ENCODE measurements around the gene PLK3.

The PLK3 gene

GRCh38 chr1:44776730-44777068 lies 23.5 kb upstream of the PLK3 start:
- TF ChIP-seq POLR2AphosphoS5 (IDR thresholded peaks at IDR 0.05; ENCODE audit: low read depth) (peak; percentile 48; the same call in 1 of the 2 replicates), SPI1 (IDR thresholded peaks at IDR 0.05; ENCODE audit: borderline replicate concordance, low read depth) (no peak), REST (IDR thresholded peaks at IDR 0.05; ENCODE audit: insufficient replicate concordance, low read depth) (no peak), GABPA (IDR thresholded peaks at IDR 0.05; ENCODE audit: low read depth) (no peak), CTCF (IDR thresholded peaks at IDR 0.05; ENCODE audit: insufficient read depth, low read length) (no peak)
- DNase-seq (ENCODE audit: low read depth in 1 of 2, low spot score in 1 of 2), result no peak
- H3K27ac ChIP-seq (replicated peaks), result peak overlapping the region; percentile 93
- H3K4me3 ChIP-seq (replicated peaks; ENCODE audit: insufficient read depth, low read length), result peak overlapping the region; percentile 86
- no peaks in the 10 kb centered on the region for H3K27me3 ChIP-seq (ENCODE audit: insufficient read depth, poor library complexity, severe bottlenecking)

- Histone ChIP-seq H3K27ac (replicated peaks) (peak overlapping the region; percentile 93), H3K27me3 (ENCODE audit: insufficient read depth, poor library complexity, severe bottlenecking) (no peaks in the 10 kb centered on the region), H3K4me3 (replicated peaks; ENCODE audit: insufficient read depth, low read length) (peak overlapping the region; percentile 86)
- DNase-seq (ENCODE audit: low read depth in 1 of 2, low spot score in 1 of 2), result peak in 1 of 2 experiments; percentile 49
- TF ChIP-seq GABPA (IDR thresholded peaks at IDR 0.05; ENCODE audit: low read depth) (no peak), CTCF (IDR thresholded peaks at IDR 0.05; ENCODE audit: insufficient read depth, low read length) (no peak), POLR2AphosphoS5 (IDR thresholded peaks at IDR 0.05; ENCODE audit: low read depth) (no peak), SPI1 (IDR thresholded peaks at IDR 0.05; ENCODE audit: borderline replicate concordance, low read depth) (no peak; the same call in 1 of the 2 replicates), REST (IDR thresholded peaks at IDR 0.05; ENCODE audit: insufficient replicate concordance, low read depth) (no peak)
Measured at GRCh38 chr1:44777547-44777946, 22.6 kb upstream of the PLK3 start.

- peak in 1 of 2 experiments; percentile 80 for DNase-seq (ENCODE audit: low read depth in 1 of 2, low spot score in 1 of 2)
- Histone ChIP-seq H3K4me3 (replicated peaks; ENCODE audit: insufficient read depth, low read length) (peak overlapping the region; percentile 86), H3K27me3 (ENCODE audit: insufficient read depth, poor library complexity, severe bottlenecking) (no peaks in the 10 kb centered on the region), H3K27ac (replicated peaks) (peak overlapping the region; percentile 93)
- TF ChIP-seq CTCF (IDR thresholded peaks at IDR 0.05; ENCODE audit: insufficient read depth, low read length), result no peak
- TF ChIP-seq SPI1 (IDR thresholded peaks at IDR 0.05; ENCODE audit: borderline replicate concordance, low read depth), result peak; percentile 85
- TF ChIP-seq POLR2AphosphoS5 (IDR thresholded peaks at IDR 0.05; ENCODE audit: low read depth), result peak; percentile 38; the same call in 1 of the 2 replicates
- TF ChIP-seq REST (IDR thresholded peaks at IDR 0.05; ENCODE audit: insufficient replicate concordance, low read depth), result no peak
- TF ChIP-seq GABPA (IDR thresholded peaks at IDR 0.05; ENCODE audit: low read depth), result no peak
Measured at GRCh38 chr1:44777969-44778635, 22.1 kb upstream of the PLK3 start.
